HFFc6 (cell line): ENCODE results near the gene RBM47. TPM values are rescaled to one million over a fixed set of nuclear protein-coding genes. Genes with fewer than 3 reads are reported as not detected.

Experiments
- DNase-seq: peaks from one replicate; pipeline ENCODE4 v3.0.0-alpha.2; 2018
- H3K27ac Mint-ChIP-seq: 2 replicates; pipeline ENCODE4 v1.8.0; 2020; ENCODE audit warnings: mild to moderate bottlenecking, mixed read lengths
- H3K27me3 Mint-ChIP-seq: 2 replicates; pipeline ENCODE4 v1.8.0; 2021; ENCODE audit warnings: mild to moderate bottlenecking, moderate library complexity, mixed read lengths; ENCODE audit not compliant: insufficient read depth
- H3K36me3 Mint-ChIP-seq: 2 replicates; pipeline ENCODE4 v1.8.0; 2021; ENCODE audit warnings: low read depth, mixed read lengths
- H3K4me1 Mint-ChIP-seq: 2 replicates; pipeline ENCODE4 v1.8.0; 2020; ENCODE audit warnings: low read depth, mixed read lengths
- H3K4me3 Mint-ChIP-seq: 2 replicates; pipeline ENCODE4 v1.8.0; 2020; ENCODE audit warnings: mild to moderate bottlenecking, moderate library complexity, mixed read lengths
- H3K9me3 Mint-ChIP-seq: 2 replicates; pipeline ENCODE4 v1.8.0; 2020; ENCODE audit warnings: mild to moderate bottlenecking, mixed read lengths
- CTCF ChIP-seq: fragments of 200-600 bp; sonication (generic); IDR thresholded peaks from 2 replicates; pipeline ENCODE4 v1.5.0; 2021; ENCODE audit warnings: antibody characterized with exemption, mild to moderate bottlenecking
- total RNA-seq, 6 experiments: library from RNA; stranded (reverse); fragmentation: NEBNext Ultra II Directional; extraction: Animal tissue kit (Norgen Biotek cat#: 25700); gene quantifications; 2 replicates in 1 of 6; 3 replicates in 5 of 6; pipeline ENCODE4 v1.2.3, GENCODE V29; 2021

The RBM47 gene
- total RNA-seq, 6 experiments from 2014 or later: 0.95 to 1.5 (median 1.4) TPM

- DNase-seq: no peak
- no peaks in the 10 kb centered on the region for H3K9me3 Mint-ChIP-seq
- no peaks in the 10 kb centered on the region; the same call in 1 of the 2 replicates for H3K27me3 Mint-ChIP-seq
- no peaks in the 10 kb centered on the region for H3K36me3 Mint-ChIP-seq
- TF ChIP-seq CTCF: no peak
- no peak overlapping the region for H3K27ac Mint-ChIP-seq
- no peak overlapping the region for H3K4me3 Mint-ChIP-seq
- H3K4me1 Mint-ChIP-seq: peaks cover 25% of the 10 kb centered on the region
These were observed 155.9 kb downstream of the RBM47 start for GRCh38 chr4:40473578-40474388.

GRCh38 chr4:40471923-40472322, 157.7 kb downstream of the RBM47 start:
- DNase-seq: peak; percentile 48
- Mint-ChIP-seq H3K27ac (peak overlapping the region; percentile 45), H3K27me3 (no peaks in the 10 kb centered on the region; the same call in 1 of the 2 replicates), H3K9me3 (no peaks in the 10 kb centered on the region), H3K36me3 (no peaks in the 10 kb centered on the region), H3K4me1 (peaks cover 24% of the 10 kb centered on the region), H3K4me3 (no peak overlapping the region; the same call in 1 of the 2 replicates)
- TF ChIP-seq CTCF: no peak

- no peak overlapping the region for H3K27ac Mint-ChIP-seq
- H3K9me3 Mint-ChIP-seq: no peaks in the 10 kb centered on the region
- DNase-seq: no peak
- no peaks in the 10 kb centered on the region for H3K36me3 Mint-ChIP-seq
- H3K4me3 Mint-ChIP-seq: no peak overlapping the region
- peaks cover 5% of the 10 kb centered on the region for H3K4me1 Mint-ChIP-seq
- no peaks in the 10 kb centered on the region; the same call in 1 of the 2 replicates for H3K27me3 Mint-ChIP-seq
- TF ChIP-seq CTCF: no peak
These were observed 162.9 kb downstream of the RBM47 start for GRCh38 chr4:40466789-40467188.

- H3K27ac Mint-ChIP-seq: no peak overlapping the region
- H3K9me3 Mint-ChIP-seq: no peaks in the 10 kb centered on the region
- no peaks in the 10 kb centered on the region for H3K27me3 Mint-ChIP-seq
- no peaks in the 10 kb centered on the region for H3K4me1 Mint-ChIP-seq
- TF ChIP-seq CTCF: no peak
- H3K36me3 Mint-ChIP-seq: no peaks in the 10 kb centered on the region
- H3K4me3 Mint-ChIP-seq: no peak overlapping the region
- no peak for DNase-seq
These were observed 167.3 kb downstream of the RBM47 start for GRCh38 chr4:40462326-40462725.

- no peak for DNase-seq
- Mint-ChIP-seq H3K4me3 (no peak overlapping the region), H3K36me3 (no peaks in the 10 kb centered on the region), H3K27ac (no peak overlapping the region), H3K27me3 (no peaks in the 10 kb centered on the region), H3K4me1 (no peaks in the 10 kb centered on the region), H3K9me3 (no peaks in the 10 kb centered on the region)
- TF ChIP-seq CTCF: no peak
These were observed 167.8 kb downstream of the RBM47 start for GRCh38 chr4:40461879-40462278.
